Skeletal muscle tissue (tissue), 4 donors: Measurements from ENCODE around the gene EFNA4. TPM values are rescaled to one million over a fixed set of nuclear protein-coding genes. Genes with fewer than 3 reads are reported as not detected.

ENCODE experiments used
- H3K27ac ChIP-seq: one replicate; pipeline ENCODE4 v1.7.0; 2013; ENCODE audit warnings: mild to moderate bottlenecking, low read depth, low read length, inconsistent platforms
- H3K27me3 ChIP-seq, 3 donors: one replicate each; pipeline ENCODE4 v1.7.0; 2013; ENCODE audit warnings: low read length in 3 of 3; ENCODE audit not compliant: control insufficient read depth in 3 of 3, insufficient read depth in 3 of 3
- H3K36me3 ChIP-seq, 3 donors: one replicate each; pipeline ENCODE4 v1.7.0; 2013; ENCODE audit warnings: low read length in 3 of 3; ENCODE audit not compliant: control insufficient read depth in 3 of 3, insufficient read depth in 3 of 3
- H3K4me1 ChIP-seq, 3 donors: one replicate each; pipeline ENCODE4 v1.7.0; 2013; ENCODE audit warnings: low read length in 3 of 3, mild to moderate bottlenecking in 3 of 3; ENCODE audit not compliant: control insufficient read depth in 3 of 3, insufficient read depth in 3 of 3
- H3K4me3 ChIP-seq, 3 donors: one replicate each; pipeline ENCODE4 v1.7.0; 2013; ENCODE audit warnings: low read length in 3 of 3
- H3K9ac ChIP-seq, 3 donors: one replicate each; pipeline ENCODE4 v1.7.0; 2013; ENCODE audit warnings: low read length in 3 of 3, mild to moderate bottlenecking in 3 of 3, moderate library complexity in 2 of 3, low read depth in 1 of 3
- H3K9me3 ChIP-seq, 3 donors: one replicate each; pipeline ENCODE4 v1.7.0; 2013; ENCODE audit warnings: low read length in 3 of 3; ENCODE audit not compliant: control insufficient read depth in 3 of 3
- total RNA-seq: library from RNA; depleted of rRNA; stranded (reverse); fragments of >200 nt; gene quantifications from one replicate; pipeline ENCODE4 v1.2.3, GENCODE V29; 2014
- donor health status: Osteomylitis.

EFNA4 gene
- total RNA-seq, 1 donor from 2014 or later = 3.7 TPM

DNA sequence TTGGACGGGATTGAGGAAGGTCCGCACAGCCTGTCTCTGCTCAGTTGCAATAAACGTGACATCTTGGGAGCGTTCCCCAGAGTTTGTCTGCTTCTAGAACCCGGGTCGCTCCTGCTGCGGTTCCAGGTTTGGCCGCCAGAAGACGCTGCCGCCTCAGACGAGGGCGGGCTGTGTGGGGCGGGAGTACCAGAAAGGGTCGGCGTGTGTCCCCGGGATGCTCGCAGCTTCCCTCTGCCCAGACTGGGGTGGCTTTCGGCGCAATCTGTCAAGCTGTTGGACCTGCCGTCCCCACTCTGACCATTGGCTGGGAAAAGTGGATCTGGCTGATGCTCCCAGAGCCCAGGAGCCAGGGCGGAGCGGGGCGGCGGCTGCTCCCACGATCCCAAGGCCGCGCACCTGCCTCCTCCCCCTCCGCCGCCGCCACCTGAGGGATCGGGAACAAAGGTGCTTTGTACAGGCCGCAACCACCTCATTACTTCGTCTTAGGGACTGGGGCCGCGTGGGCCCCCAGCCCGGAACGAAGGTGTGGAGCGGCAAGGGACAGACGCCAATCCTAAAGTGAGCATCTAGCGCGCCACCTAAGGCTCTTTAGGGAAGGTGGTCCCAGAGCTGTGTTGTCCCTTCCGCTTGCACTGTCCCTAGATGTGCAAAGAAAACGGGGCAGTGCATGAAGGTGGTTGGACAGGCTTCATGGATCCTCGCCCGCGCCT lies 683 bp upstream of the EFNA4 start:
- Histone ChIP-seq H3K36me3 (peaks cover 13 to 20% (median 16%) of the 10 kb centered on the region in 3 donors), H3K4me1 (peaks cover 24 to 30% (median 28%) of the 10 kb centered on the region in 3 donors), H3K9ac (peak overlapping the region; percentile 70 to 88 (median 82)), H3K27me3 (no peaks in the 10 kb centered on the region), H3K27ac (no peak overlapping the region), H3K9me3 (no peaks in the 10 kb centered on the region), H3K4me3 (peak overlapping the region; percentile 82 to 88 (median 83))

DNA sequence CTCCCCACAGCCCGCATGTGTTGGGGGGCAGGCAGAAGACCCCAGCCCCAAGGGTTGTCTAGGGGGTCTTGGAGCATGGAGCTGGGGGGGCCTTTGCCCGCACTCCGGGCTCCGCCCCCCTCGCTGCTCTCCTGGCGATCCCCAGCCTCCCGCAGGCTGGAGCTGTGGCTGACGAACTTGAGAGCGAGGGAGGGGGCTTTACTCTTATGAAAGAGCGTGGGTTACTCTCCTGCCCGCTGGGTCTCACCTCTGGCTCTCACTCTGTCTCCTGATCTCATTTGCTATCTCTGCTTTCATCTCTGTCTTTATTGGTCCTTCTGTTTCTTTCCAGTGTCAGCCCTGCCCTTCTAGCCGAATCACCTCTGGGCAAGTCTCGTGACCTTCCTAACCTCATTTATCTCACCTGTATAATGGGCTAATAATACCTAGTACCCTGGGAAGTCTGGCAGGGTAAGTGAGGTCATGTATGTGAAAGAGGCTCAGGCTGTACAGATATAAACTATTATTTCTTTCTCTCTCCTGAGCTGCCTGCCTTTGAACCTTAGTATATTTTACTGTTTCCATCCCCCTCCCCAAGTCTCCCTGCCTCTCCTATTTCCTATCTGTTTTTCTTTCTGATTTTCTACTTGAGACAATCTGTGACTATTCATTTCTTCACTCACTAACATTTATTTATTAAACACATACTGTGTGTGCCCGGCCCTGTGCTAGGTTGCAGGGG lies 731 bp downstream of the EFNA4 start:
- H3K9ac ChIP-seq = peak overlapping the region in 2 of 3 donors; percentile 51 to 88
- peak overlapping the region; percentile 82 to 88 (median 83) for H3K4me3 ChIP-seq
- H3K27me3 ChIP-seq = no peaks in the 10 kb centered on the region
- peaks cover 4 to 12% (median 8%) of the 10 kb centered on the region in 3 donors for H3K36me3 ChIP-seq
- peaks cover 24 to 30% (median 28%) of the 10 kb centered on the region in 3 donors for H3K4me1 ChIP-seq
- H3K9me3 ChIP-seq = no peaks in the 10 kb centered on the region
- no peak overlapping the region for H3K27ac ChIP-seq

DNA sequence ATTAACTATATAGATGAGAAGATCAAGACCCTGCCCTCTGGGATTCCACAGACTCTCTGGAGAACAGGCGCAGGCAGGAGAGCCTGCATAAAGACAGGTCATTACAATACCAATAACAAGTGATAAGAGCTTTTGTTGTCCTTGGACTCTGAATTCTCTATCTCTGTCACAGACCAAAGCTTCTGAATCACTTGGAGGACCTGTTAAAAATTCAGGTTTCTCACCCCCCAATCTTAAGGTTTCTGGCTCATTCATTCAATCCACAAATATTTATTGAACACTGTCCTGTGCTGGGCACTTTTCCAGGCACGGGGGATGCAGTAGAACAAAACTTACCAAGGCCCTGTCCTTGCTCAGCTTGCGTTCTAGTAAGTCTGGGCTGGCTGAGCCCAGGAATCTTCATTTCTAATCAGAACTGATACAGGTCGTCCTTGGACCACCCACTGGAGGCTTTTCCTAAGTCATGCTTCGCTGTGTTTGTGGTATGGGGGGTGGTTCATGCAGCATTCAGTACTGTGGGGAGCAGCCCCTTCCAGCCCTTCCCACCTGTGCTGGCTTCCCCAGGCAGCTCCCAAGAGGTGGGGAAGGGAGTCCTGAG lies 1.4 kb downstream of the EFNA4 start:
- Histone ChIP-seq H3K4me3 (no peak overlapping the region), H3K9ac (no peak overlapping the region), H3K27ac (no peak overlapping the region), H3K4me1 (peaks cover 25 to 36% (median 28%) of the 10 kb centered on the region in 3 donors), H3K36me3 (peaks cover 4 to 9% (median 5%) of the 10 kb centered on the region in 3 donors), H3K9me3 (no peaks in the 10 kb centered on the region), H3K27me3 (no peaks in the 10 kb centered on the region)

DNA sequence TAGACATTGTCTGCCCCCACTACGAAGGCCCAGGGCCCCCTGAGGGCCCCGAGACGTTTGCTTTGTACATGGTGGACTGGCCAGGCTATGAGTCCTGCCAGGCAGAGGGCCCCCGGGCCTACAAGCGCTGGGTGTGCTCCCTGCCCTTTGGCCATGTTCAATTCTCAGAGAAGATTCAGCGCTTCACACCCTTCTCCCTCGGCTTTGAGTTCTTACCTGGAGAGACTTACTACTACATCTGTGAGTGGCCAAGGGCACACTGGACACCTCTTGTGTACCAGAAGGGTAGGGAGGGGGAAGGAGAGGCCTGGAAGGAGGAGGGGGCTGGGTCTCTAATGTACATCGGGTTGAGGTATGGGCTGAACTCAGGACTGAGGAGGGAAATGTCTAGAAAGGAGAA lies 3.2 kb downstream of the EFNA4 start:
- Histone ChIP-seq H3K4me3 (no peak overlapping the region), H3K27me3 (no peaks in the 10 kb centered on the region), H3K9ac (no peak overlapping the region), H3K36me3 (no peaks in the 10 kb centered on the region), H3K9me3 (no peaks in the 10 kb centered on the region), H3K27ac (no peak overlapping the region), H3K4me1 (peaks cover 26 to 39% (median 28%) of the 10 kb centered on the region in 3 donors)

DNA sequence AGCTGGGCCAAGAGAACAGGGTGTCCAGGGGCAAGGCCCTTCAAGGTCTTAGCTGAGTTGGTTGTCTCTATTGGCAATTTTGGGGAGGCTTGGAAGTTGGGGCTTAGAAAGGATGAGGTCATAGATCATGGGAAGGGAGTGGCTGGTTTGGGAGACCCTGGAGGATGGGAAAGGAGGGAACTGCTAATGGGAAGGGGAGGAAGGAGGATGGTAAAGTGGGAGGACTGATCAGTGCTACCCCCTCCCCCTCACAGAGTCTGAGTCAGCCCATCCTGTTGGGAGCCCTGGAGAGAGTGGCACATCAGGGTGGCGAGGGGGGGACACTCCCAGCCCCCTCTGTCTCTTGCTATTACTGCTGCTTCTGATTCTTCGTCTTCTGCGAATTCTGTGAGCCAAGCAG lies 5.1 kb downstream of the EFNA4 start:
- no peaks in the 10 kb centered on the region for H3K9me3 ChIP-seq
- H3K9ac ChIP-seq = no peak overlapping the region
- H3K27me3 ChIP-seq = no peaks in the 10 kb centered on the region

DNA sequence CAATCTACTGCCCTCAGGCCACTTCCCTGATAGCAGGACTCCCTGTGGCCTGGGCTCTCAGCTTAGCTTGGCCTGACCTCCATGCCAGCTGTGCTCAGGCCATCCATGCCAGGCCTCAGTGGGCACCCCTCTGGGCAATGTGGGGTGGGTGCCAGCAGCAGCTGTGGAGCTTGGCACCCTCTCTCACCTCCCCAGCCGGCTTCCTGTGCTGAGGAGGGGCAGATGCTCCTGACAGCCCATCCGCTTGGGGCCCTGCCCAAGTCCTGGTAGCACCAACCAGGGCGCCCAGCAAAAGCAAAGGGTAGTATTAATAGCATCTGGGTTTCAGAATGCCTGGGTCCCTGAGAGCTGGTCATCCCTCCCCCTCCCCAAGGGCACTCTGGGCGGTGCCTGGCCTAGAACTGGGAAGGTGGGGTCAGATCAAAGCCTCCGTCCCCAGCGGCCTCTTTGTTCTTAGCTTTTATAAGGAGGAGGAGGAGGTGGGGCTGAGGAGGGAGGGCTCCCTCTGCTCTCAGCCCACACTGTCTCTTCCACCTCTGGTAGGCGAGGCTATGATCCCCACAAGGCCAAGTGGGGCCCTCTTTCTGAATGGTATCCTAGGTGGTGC lies 6.1 kb downstream of the EFNA4 start:
- peaks cover 10 to 18% (median 11%) of the 10 kb centered on the region in 3 donors for H3K4me1 ChIP-seq
- no peak overlapping the region for H3K27ac ChIP-seq
- no peaks in the 10 kb centered on the region for H3K27me3 ChIP-seq
- H3K9ac ChIP-seq = no peak overlapping the region
- no peak overlapping the region for H3K4me3 ChIP-seq
- no peaks in the 10 kb centered on the region for H3K36me3 ChIP-seq
- no peaks in the 10 kb centered on the region for H3K9me3 ChIP-seq

More for the DNA sequence above, 5.1 kb downstream of the EFNA4 start:
- no peaks in the 10 kb centered on the region for H3K36me3 ChIP-seq
- H3K27ac ChIP-seq = no peak overlapping the region
- no peak overlapping the region for H3K4me3 ChIP-seq
- H3K4me1 ChIP-seq = peaks cover 10 to 22% (median 16%) of the 10 kb centered on the region in 3 donors

DNA sequence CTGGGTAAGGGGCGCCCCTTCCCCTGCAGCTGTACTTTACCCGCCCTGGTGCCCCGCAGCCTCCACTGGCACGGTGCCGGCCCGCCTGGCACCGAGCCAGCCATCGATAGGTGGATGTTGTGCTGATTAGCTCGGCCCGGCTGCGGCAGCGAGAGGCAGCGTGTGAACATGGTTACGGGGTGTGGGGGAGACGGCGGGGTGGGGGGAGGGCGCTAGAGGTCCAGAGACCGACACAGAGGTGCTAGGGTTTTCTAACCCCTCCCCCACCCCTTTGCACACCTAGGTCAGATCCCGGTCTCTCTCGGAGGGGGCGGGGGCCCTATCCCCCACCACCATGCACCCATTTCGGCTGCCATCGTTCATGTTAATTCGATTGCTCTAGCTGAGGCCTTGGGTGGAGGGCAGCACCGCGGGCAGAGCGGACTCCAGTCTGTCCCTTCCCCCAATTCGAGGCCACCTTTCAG lies 6.7 kb downstream of the EFNA4 start:
- Histone ChIP-seq H3K27me3 (no peaks in the 10 kb centered on the region), H3K27ac (no peak overlapping the region), H3K36me3 (no peaks in the 10 kb centered on the region), H3K9me3 (no peaks in the 10 kb centered on the region), H3K4me3 (peak overlapping the region; percentile 78 to 84 (median 78)), H3K4me1 (peaks cover 10 to 18% (median 11%) of the 10 kb centered on the region in 3 donors), H3K9ac (peak overlapping the region; percentile 77 to 85 (median 81))

DNA sequence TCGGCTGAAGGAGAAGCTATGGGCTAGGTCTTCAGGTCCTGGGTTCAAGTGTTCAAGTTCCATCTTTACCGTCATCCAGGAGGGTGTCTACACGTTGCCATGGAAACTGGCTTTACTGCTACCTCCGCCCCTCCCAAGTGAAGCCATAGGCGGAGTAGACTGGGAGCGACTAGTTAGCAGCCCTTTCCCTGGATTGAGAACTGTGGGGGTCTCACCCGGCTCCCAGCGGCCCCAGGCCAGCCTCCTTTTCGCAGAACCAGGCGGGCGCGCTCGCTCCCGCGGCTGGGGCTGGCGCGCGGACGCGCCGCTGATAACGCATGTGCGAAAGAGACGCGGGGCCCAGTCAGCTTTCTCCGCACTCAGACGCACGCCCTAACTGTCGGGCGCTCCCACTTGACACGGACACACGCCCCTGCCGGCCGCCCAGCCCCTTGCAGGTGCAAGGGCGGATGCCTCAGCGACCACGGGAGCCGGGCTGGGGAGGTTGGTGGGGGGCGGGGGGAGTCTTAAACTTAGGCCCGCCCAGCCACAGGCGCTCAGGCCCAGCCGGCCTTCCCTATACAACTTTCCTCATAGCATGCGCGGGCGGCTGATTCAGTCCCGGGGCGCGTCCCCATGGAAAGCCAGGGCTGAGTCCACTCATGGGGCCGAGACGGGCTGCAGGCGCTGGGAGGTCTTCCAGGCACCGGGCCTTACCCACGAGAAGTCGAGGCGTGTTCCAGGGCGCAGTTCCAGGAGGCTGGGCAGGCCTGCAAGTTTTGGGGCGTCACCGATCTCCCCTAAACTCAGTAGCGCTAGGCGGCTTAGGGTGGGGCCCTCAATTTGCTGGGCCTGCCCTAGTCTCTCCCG lies 7.4 kb downstream of the EFNA4 start:
- H3K4me3 ChIP-seq = peak overlapping the region; percentile 78 to 84 (median 78)
- peaks cover 10 to 18% (median 11%) of the 10 kb centered on the region in 3 donors for H3K4me1 ChIP-seq
- H3K9me3 ChIP-seq = no peaks in the 10 kb centered on the region
- peak overlapping the region; percentile 77 to 85 (median 81) for H3K9ac ChIP-seq
- no peaks in the 10 kb centered on the region for H3K27me3 ChIP-seq
- peak overlapping the region; percentile 30 for H3K27ac ChIP-seq
- no peaks in the 10 kb centered on the region for H3K36me3 ChIP-seq

DNA sequence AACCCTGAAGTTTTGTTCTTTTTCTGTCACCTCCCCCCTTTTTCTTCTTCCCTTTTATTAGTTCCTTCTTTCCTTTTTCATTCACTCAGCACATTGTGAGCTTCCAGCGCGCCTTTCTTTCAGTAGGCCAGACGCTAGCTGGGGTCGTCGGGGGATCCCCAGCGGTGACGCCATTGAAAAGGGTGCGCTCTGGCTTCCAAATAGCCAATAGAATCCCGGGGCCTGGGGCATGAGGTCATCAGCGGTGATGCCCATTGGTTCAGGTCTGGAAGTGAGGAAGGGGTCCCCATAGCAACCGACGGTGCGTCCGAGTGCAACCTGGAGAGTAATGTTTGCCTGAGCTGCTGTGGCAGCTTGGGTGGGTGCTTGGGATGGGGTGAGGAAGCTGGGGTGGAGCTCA lies 8.2 kb downstream of the EFNA4 start:
- Histone ChIP-seq H3K36me3 (no peaks in the 10 kb centered on the region), H3K27ac (no peak overlapping the region), H3K4me1 (peaks cover 10 to 18% (median 11%) of the 10 kb centered on the region in 3 donors), H3K27me3 (no peaks in the 10 kb centered on the region), H3K9me3 (no peaks in the 10 kb centered on the region), H3K4me3 (no peak overlapping the region), H3K9ac (peak overlapping the region in 1 of 3 donors; percentile 12)
